ENCODE results near the gene TNPO2.

- TF ChIP-seq CTCF (IDR thresholded peaks at IDR 0.05; ENCODE audit: low read depth, low read length) (no peak), EZH2phosphoT487 (IDR thresholded peaks at IDR 0.05; ENCODE audit: low read depth) (no peak)
Observed at GRCh38 chr19:12675940-12676339, 47.8 kb downstream of the TNPO2 start.

Data from OCI-LY3 (cell line).